Smooth muscle cell (in vitro differentiated cells): Measurements from ENCODE around the gene DYRK4. TPM values are rescaled to one million over a fixed set of nuclear protein-coding genes. Genes with fewer than 3 reads are reported as not detected.

Experiments used
- DNase-seq: peaks from one replicate; lab custom pipeline; 2025; ENCODE audit not compliant: unreplicated experiment; lab: John Stamatoyannopoulos, UW
- H2AFZ ChIP-seq: fragments of 200-600 bp; sonication (generic); 2 replicates; pipeline ENCODE4 v1.6.0; 2016; ENCODE audit warnings: antibody characterized with exemption, low read depth, mild to moderate bottlenecking
- H3F3A ChIP-seq: fragments of 200-600 bp; sonication (generic); 2 replicates; pipeline ENCODE4 v1.6.0; 2017; ENCODE audit warnings: antibody characterized with exemption, low read depth
- H3K27ac ChIP-seq: fragments of 200-600 bp; sonication (generic); 2 replicates; pipeline ENCODE4 v1.5.1; 2016; ENCODE audit warnings: low read depth, mild to moderate bottlenecking
- H3K27me3 ChIP-seq: fragments of 200-600 bp; sonication (generic); 2 replicates; pipeline ENCODE4 v1.6.1; 2016; ENCODE audit warnings: low read depth, mild to moderate bottlenecking
- H3K36me3 ChIP-seq: fragments of 200-600 bp; sonication (generic); 2 replicates; pipeline ENCODE4 v1.5.1; 2016; ENCODE audit warnings: low read depth
- H3K4me1 ChIP-seq: fragments of 200-600 bp; sonication (generic); 2 replicates; pipeline ENCODE4 v1.5.1; 2016; ENCODE audit warnings: low read depth
- H3K4me2 ChIP-seq: fragments of 200-600 bp; sonication (generic); 2 replicates; pipeline ENCODE4 v1.6.0; 2016; ENCODE audit warnings: mild to moderate bottlenecking
- H3K4me3 ChIP-seq: fragments of 200-600 bp; sonication (generic); 2 replicates; pipeline ENCODE4 v1.5.1; 2016; ENCODE audit warnings: mild to moderate bottlenecking
- H3K79me2 ChIP-seq: fragments of 200-600 bp; sonication (generic); 2 replicates; pipeline ENCODE4 v1.6.0; 2016; ENCODE audit warnings: low read depth, mild to moderate bottlenecking
- H3K9ac ChIP-seq: fragments of 200-600 bp; sonication (generic); 2 replicates; pipeline ENCODE4 v1.6.0; 2016; ENCODE audit warnings: low read depth
- H3K9me3 ChIP-seq: fragments of 200-600 bp; sonication (generic); replicated peaks from 2 replicates; pipeline ENCODE4 v1.5.1; 2016; ENCODE audit warnings: low read depth
- H4K20me1 ChIP-seq: fragments of 200-600 bp; sonication (generic); 2 replicates; pipeline ENCODE4 v1.6.0; 2016; ENCODE audit warnings: low read depth
- CTCF ChIP-seq: fragments of 200-600 bp; sonication (generic); IDR thresholded peaks from 2 replicates; pipeline ENCODE4 v1.5.1; 2017; ENCODE audit warnings: borderline replicate concordance, mild to moderate bottlenecking, antibody characterized with exemption; ENCODE audit not compliant: insufficient read depth, poor library complexity, severe bottlenecking
- WGBS: methylation state at CpG from one replicate; pipeline ENCODE4 v1.1.7; 2016; ENCODE audit warnings: low lambda C conversion rate; 5-methylcytosine and 5-hydroxymethylcytosine counted together
- polyA plus RNA-seq: library from polyadenylated mRNA; unstranded; fragments of >200 nt; fragmentation: Nextera tagmentation; extraction: Ambion mirVana; gene quantifications from 2 replicates; pipeline ENCODE4 v1.2.1, GENCODE V29; 2016
- total RNA-seq: library from RNA; depleted of rRNA; stranded (reverse); fragments of >200 nt; gene quantifications from 2 replicates; pipeline ENCODE4 v1.2.3, GENCODE V29; 2014

Gene DYRK4
- total and polyA plus RNA-seq, 2 experiments from 2014 or later = 27.1 to 61.6 TPM

GRCh38 chr12:4615667-4616066 is 53.7 kb downstream of the DYRK4 start:
- no peak for DNase-seq
- Histone ChIP-seq H3K9me3 (no peaks in the 10 kb centered on the region), H3K4me3 (no peak overlapping the region), H3K27ac (no peak overlapping the region), H3K4me1 (no peaks in the 10 kb centered on the region), H3K36me3 (no peaks in the 10 kb centered on the region), H3K4me2 (no peak overlapping the region), H3F3A (no peaks in the 10 kb centered on the region), H3K9ac (no peak overlapping the region), H3K27me3 (no peaks in the 10 kb centered on the region), H4K20me1 (no peaks in the 10 kb centered on the region), H2AFZ (no peak overlapping the region), H3K79me2 (no peaks in the 10 kb centered on the region)
- TF ChIP-seq CTCF = no peak
- WGBS = 96% methylated on average over 8 of the region's 9 CpGs

- Histone ChIP-seq H3K79me2 (no peaks in the 10 kb centered on the region), H4K20me1 (no peaks in the 10 kb centered on the region), H3K9me3 (no peaks in the 10 kb centered on the region), H2AFZ (no peak overlapping the region), H3F3A (no peaks in the 10 kb centered on the region), H3K27me3 (peaks cover 16% of the 10 kb centered on the region), H3K36me3 (no peaks in the 10 kb centered on the region), H3K4me2 (no peak overlapping the region), H3K27ac (no peak overlapping the region), H3K4me3 (no peak overlapping the region), H3K9ac (no peak overlapping the region), H3K4me1 (no peaks in the 10 kb centered on the region)
- no peak for TF ChIP-seq CTCF
- no peak for DNase-seq
- 88% methylated on average over 3 of the region's 3 CpGs for WGBS
Observed at GRCh38 chr12:4621511-4621910, 59.5 kb downstream of the DYRK4 start.

- H3F3A ChIP-seq = no peaks in the 10 kb centered on the region
- no peak overlapping the region for H3K4me3 ChIP-seq
- TF ChIP-seq CTCF = no peak
- no peak overlapping the region for H3K4me2 ChIP-seq
- no peaks in the 10 kb centered on the region for H3K79me2 ChIP-seq
- H3K4me1 ChIP-seq = no peaks in the 10 kb centered on the region
- 92% methylated on average over 5 of the region's 5 CpGs for WGBS
- H4K20me1 ChIP-seq = no peaks in the 10 kb centered on the region
- H3K36me3 ChIP-seq = no peaks in the 10 kb centered on the region
- peaks cover 37% of the 10 kb centered on the region for H3K27me3 ChIP-seq
- H3K9me3 ChIP-seq = no peaks in the 10 kb centered on the region
- H3K9ac ChIP-seq = no peak overlapping the region
- DNase-seq = no peak
- H3K27ac ChIP-seq = no peak overlapping the region
- no peak overlapping the region for H2AFZ ChIP-seq
Observed at GRCh38 chr12:4626543-4626942, 64.5 kb downstream of the DYRK4 start.

GRCh38 chr12:4628406-4628805 is 66.4 kb downstream of the DYRK4 start:
- Histone ChIP-seq H3K4me3 (no peak overlapping the region), H3K9me3 (no peaks in the 10 kb centered on the region), H3K79me2 (no peaks in the 10 kb centered on the region), H3F3A (no peaks in the 10 kb centered on the region), H3K36me3 (no peaks in the 10 kb centered on the region), H3K9ac (no peak overlapping the region), H3K4me1 (no peaks in the 10 kb centered on the region), H4K20me1 (no peaks in the 10 kb centered on the region), H3K27ac (no peak overlapping the region), H3K27me3 (peaks cover 37% of the 10 kb centered on the region), H3K4me2 (no peak overlapping the region), H2AFZ (no peak overlapping the region)
- 93% methylated on average over 10 of the region's 10 CpGs for WGBS
- DNase-seq = no peak
- no peak for TF ChIP-seq CTCF
